Activated B cell treated with CpG ODN at 0.5 μM for 24 hours (primary cell): ENCODE measurements around the gene RNU6-1. TPM values are rescaled to one million over a fixed set of nuclear protein-coding genes. Genes with fewer than 3 reads are reported as not detected.

Source experiments
- ATAC-seq: fragments of 200-7000 bp; cut with Tn5 transposase; one replicate; pipeline ENCODE4 v1.10.0; 2021; ENCODE audit warnings: low read depth, mild to moderate bottlenecking, moderate library complexity
- CTCF ChIA-PET: fragments of 350-600 bp; sonication (Branson Sonifier 250); formaldehyde crosslinking; loops from one replicate; lab custom pipeline; 2021; ENCODE audit warnings: antibody characterized with exemption; lab: Charles Lee
- POLR2A ChIA-PET: fragments of 350-600 bp; sonication (Branson Sonifier 250); formaldehyde crosslinking; loops from one replicate; lab custom pipeline; 2021; ENCODE audit warnings: antibody characterized with exemption; lab: Charles Lee
- DNase-seq: peaks from one replicate; pipeline ENCODE4 v3.0.0; 2022
- H3K27ac Mint-ChIP-seq: one replicate; pipeline ENCODE4 v1.8.0; 2020; ENCODE audit warnings: mixed read lengths
- H3K27me3 Mint-ChIP-seq: one replicate; pipeline ENCODE4 v1.8.0; 2021; ENCODE audit warnings: mixed read lengths
- H3K36me3 Mint-ChIP-seq: one replicate; pipeline ENCODE4 v1.8.0; 2021; ENCODE audit warnings: low read depth, mixed read lengths
- H3K4me1 Mint-ChIP-seq: one replicate; pipeline ENCODE4 v1.8.0; 2021; ENCODE audit warnings: mixed read lengths
- H3K4me3 Mint-ChIP-seq: one replicate; pipeline ENCODE4 v1.8.0; 2020; ENCODE audit warnings: mild to moderate bottlenecking, mixed read lengths
- H3K9me3 Mint-ChIP-seq: one replicate; pipeline ENCODE4 v1.8.0; 2020; ENCODE audit warnings: mixed read lengths
- CTCF ChIP-seq: fragments of 200-600 bp; IDR thresholded peaks from one replicate; pipeline ENCODE4 v1.8.0; 2022; ENCODE audit warnings: antibody characterized with exemption, mild to moderate bottlenecking
- intact Hi-C: fragments of 100-400 bp; cut with micrococcal nuclease; formaldehyde crosslinking; loops from one replicate; pipeline ENCODE4 v1.15.1; 2024
- total RNA-seq: library from RNA; stranded (reverse); gene quantifications from 2 replicates; pipeline ENCODE4 v1.2.3, GENCODE V29; 2022

Gene RNU6-1
- total RNA-seq, 1 donor from 2014 or later: not detected

DNA sequence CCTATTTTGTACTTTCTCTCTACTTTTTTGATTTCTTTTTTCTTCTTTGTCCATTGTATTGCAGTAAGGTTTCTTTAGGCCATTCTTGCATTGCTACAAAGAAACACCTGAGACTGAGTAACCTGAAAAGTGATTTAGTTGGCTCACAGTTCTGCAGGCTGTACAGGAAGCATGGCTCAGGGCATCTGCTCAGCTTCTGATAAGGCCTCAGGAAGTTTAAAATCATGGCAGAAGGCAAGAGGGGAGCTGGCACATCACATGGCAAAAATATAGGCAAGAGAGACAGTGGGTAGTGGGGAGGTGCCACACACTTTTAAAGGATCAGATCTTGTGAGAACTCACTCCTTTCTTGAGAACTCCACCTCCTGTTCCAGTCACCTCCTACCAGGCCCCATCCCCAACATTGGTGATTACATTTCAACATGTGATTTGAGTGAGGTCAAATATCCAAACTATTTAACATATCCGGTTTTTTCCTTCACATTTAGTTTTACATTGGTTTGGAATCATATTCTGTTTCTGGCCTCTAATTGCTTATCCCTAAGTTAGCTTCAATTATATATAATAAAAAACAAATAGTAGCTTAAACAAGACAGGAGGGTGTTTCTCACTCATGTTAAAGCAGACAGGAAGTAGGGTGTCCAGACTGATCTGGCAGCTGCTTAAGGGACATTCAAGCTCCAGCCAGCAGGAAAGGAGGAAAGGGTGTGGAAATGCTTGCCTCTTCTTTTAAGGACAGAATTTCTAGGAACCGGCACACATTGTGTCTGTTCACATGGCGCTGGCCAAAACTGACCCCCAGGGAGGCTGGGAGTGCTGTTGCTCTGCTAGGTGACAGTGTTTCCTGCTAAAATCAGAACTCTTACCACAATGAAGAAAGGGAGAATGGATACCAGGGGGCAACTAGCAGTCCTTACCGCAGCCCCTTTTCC lies 43.4 kb downstream of the RNU6-1 start:
- Mint-ChIP-seq H3K36me3 (peaks cover 13% of the 10 kb centered on the region), H3K4me1 (peaks cover 6% of the 10 kb centered on the region), H3K27me3 (no peaks in the 10 kb centered on the region), H3K27ac (no peak overlapping the region), H3K4me3 (no peak overlapping the region), H3K9me3 (peaks cover 4% of the 10 kb centered on the region)
- CTCF ChIA-PET: no interaction called here
- ATAC-seq: no peak
- POLR2A ChIA-PET: no interaction called here
- no peak for TF ChIP-seq CTCF
- intact Hi-C loops: no loop called here
- no peak for DNase-seq

DNA sequence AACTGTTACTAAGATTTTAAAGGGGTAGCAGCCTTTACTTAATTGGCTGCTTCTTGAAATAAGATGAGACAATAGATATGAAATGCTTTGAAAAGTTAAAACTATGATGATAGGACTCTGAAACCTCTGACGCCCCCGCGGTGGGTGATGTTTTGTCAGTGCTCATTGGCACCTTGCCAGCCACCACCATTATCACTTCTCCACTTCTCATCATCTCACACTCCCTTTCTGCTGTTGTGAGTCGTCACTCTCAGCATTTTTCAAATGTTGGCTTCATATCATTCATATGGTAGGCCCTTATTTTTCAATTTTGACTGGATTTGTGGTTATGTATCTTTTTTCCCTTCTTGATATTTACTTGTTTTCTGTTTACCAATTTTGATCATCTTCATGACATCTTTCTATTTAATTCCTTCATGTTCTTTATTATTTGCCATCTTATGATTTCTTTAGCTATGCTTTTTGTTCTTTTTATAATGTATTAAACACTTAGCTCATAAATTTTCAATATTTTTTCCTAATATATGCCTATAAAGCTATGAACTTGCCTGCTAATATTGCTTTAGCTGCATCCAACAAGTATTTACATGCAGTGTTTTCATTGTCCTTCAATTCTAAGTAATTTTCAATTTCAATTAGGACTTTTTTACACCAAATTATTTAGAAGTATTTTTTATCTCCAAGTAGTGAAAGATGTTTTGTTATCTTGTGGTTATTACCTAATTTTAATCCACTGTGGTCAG lies 44.8 kb downstream of the RNU6-1 start:
- ATAC-seq: no peak
- intact Hi-C loops: no loop called here
- DNase-seq: no peak
- Mint-ChIP-seq H3K4me1 (peaks cover 6% of the 10 kb centered on the region), H3K27me3 (no peaks in the 10 kb centered on the region), H3K36me3 (peaks cover 13% of the 10 kb centered on the region), H3K4me3 (no peak overlapping the region), H3K27ac (no peak overlapping the region), H3K9me3 (peaks cover 4% of the 10 kb centered on the region)
- TF ChIP-seq CTCF: no peak
- POLR2A ChIA-PET: no interaction called here
- CTCF ChIA-PET: no interaction called here

GRCh38 chr15:67792250-67792942 lies 47.4 kb downstream of the RNU6-1 start:
- DNase-seq: no peak
- Mint-ChIP-seq H3K36me3 (peaks cover 13% of the 10 kb centered on the region), H3K27ac (no peak overlapping the region), H3K4me3 (no peak overlapping the region), H3K4me1 (peaks cover 6% of the 10 kb centered on the region), H3K27me3 (no peaks in the 10 kb centered on the region), H3K9me3 (peaks cover 4% of the 10 kb centered on the region)
- no peak for TF ChIP-seq CTCF
- ATAC-seq: no peak
- ChIA-PET POLR2A (no interaction called here), CTCF (interaction anchor here (0.5 to 1.3 kb wide), 2 partner anchors 32 to 336 kb away, joined by 3 read pairs; no protein-coding TSS in a partner anchor)
- intact Hi-C loops: no loop called here

GRCh38 chr15:67790610-67791319 lies 49.1 kb downstream of the RNU6-1 start:
- Mint-ChIP-seq H3K4me1 (peaks cover 4% of the 10 kb centered on the region), H3K9me3 (peaks cover 4% of the 10 kb centered on the region), H3K4me3 (no peak overlapping the region), H3K36me3 (peaks cover 13% of the 10 kb centered on the region), H3K27me3 (no peaks in the 10 kb centered on the region), H3K27ac (no peak overlapping the region)
- POLR2A ChIA-PET: no interaction called here
- intact Hi-C loops: no loop called here
- DNase-seq (no peak), ATAC-seq (no peak)
- no peak for TF ChIP-seq CTCF
- CTCF ChIA-PET: no interaction called here

Other genes starting within 250 kb of the RNU6-1 start
- gene SKOR1, start 14.5 kb downstream of the RNU6-1 start, total RNA-seq: 0.53 and 0.64 TPM in 2 replicates
- 47.0 and 56.3 TPM in 2 replicates for gene PIAS1, start 214.3 kb upstream of the RNU6-1 start, total RNA-seq